HG02852 (cell line): ENCODE measurements around the gene PCSK5.
"Not testable (repeated sequence)": the region's sequence is repeated elsewhere in the genome, so short reads cannot be mapped to it uniquely, and the experiment has no call there.

ENCODE experiments used
- ATAC-seq: cut with Tn5 transposase; IDR thresholded peaks from one replicate; pipeline ENCODE4 v1.9.1; 2021; ENCODE audit warnings: mild to moderate bottlenecking, moderate library complexity; ENCODE audit not compliant: unreplicated experiment

Gene PCSK5

DNA sequence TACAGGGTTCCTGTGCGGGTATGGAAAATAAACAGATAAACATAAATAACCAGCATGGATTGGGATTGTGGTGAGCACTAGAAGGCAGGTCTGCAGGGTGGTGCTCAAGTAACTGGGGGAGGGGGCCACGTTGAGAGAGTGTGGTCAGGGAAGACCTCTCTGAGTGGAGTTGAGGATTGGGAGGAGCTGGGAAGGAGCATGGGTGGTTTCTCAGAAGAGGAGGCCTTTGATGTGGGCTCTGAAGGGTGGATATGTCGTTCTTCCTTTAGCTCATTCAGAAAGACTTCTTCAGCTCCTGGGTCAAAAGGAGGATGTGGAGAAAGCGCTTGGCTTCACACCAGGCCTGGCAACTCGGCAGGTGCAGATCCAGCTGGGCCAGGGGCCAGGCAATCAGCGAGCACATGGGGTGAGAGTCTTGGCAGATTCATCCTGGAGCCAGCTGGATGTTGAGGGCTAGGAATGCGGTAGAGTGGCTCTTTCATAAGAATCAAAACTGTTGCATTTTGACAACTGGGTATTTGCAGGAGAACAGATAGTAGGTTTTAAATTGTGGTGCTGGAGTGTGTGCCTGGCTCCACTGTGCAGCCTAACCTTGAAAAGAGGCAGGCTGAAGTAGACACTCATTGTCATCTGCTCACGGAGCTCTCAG lies 71.7 kb downstream of the PCSK5 start:
- ATAC-seq, result no peak

GRCh38 chr9:75962662-75963036 lies 72.2 kb downstream of the PCSK5 start:
- ATAC-seq, result no peak

DNA sequence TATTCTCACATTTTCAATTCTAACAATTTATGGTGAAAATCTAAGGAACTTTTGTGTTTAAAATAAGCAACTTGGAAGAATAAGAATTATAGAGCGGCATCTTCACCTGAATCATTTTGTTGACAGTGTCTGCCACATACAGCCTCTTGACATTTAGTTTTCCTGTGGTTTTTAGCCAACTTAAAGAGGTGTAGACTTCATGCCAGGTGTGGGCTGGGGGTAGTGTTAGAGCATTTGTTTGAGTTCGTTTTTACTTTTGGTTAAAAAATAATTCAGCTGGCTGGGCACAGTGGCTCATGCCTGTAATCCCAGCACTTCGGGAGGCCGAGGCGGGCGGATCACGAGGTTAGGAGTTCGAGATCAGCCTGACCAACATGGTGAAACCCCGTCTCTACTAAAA lies 72.8 kb downstream of the PCSK5 start:
- not testable (repeated sequence) for ATAC-seq

DNA sequence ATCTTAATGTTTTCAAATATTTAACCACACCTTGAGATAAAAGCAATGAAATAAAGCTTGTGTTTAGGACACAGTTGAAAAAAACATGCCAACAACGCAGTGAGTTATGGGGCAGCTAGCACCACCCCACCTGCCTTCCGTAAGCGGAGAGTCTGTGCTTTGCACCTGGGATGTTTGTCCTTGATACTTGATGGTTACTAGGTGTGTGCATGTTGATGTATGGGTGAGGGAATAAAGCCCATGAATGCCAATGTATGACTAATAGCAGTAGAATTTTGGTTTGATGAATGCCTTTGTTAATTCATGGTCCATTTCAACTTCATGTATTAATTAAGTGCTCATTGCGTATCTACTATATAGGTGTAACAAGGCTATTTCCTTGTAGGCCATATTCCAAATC lies 74.0 kb downstream of the PCSK5 start:
- ATAC-seq, result no peak

GRCh38 chr9:75965231-75965630 lies 74.8 kb downstream of the PCSK5 start:
- no peak for ATAC-seq

- no peak for ATAC-seq
These were observed 77.1 kb downstream of the PCSK5 start for GRCh38 chr9:75967556-75967955.

GRCh38 chr9:75974016-75974766 lies 83.7 kb downstream of the PCSK5 start:
- no peak for ATAC-seq

DNA sequence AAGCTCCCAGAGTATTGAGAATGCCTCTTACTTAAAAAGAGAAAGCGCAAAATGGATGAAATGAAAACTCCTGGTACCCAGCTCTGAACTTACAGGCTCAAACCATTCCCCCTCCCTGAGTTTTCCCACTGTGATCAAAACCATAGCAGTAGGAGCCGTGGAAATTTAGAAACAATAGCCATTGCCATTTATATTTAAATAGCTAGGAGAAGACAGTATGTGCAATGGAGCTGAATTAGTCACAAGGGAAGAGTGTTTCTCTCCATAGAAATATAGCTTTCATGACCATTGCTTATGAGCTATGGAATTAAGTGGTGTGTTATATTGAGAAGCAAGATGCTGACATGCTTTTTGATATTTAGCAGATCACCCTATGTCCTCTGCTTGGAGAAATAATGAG lies 84.6 kb downstream of the PCSK5 start:
- ATAC-seq, result no peak

DNA sequence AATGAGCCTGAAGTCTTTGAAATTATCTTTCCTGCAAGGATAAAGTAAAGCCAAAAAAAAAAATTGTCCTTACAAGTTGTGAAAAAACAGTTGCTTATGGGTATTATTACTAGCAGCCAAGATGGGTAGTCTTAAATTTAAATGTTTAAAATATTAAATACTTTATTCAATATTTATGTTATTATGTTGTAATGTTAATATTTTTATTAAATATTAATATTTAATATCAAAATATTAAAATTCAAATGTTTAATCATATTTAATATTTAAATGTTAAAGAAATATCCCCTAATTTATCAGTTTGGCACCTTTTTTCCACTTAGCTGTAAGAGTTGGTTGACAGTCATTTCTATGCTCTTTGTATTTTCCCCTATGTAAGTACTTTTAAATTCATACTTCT lies 86.1 kb downstream of the PCSK5 start:
- ATAC-seq, result no peak

GRCh38 chr9:75979362-75979761 lies 88.9 kb downstream of the PCSK5 start:
- no peak for ATAC-seq

DNA sequence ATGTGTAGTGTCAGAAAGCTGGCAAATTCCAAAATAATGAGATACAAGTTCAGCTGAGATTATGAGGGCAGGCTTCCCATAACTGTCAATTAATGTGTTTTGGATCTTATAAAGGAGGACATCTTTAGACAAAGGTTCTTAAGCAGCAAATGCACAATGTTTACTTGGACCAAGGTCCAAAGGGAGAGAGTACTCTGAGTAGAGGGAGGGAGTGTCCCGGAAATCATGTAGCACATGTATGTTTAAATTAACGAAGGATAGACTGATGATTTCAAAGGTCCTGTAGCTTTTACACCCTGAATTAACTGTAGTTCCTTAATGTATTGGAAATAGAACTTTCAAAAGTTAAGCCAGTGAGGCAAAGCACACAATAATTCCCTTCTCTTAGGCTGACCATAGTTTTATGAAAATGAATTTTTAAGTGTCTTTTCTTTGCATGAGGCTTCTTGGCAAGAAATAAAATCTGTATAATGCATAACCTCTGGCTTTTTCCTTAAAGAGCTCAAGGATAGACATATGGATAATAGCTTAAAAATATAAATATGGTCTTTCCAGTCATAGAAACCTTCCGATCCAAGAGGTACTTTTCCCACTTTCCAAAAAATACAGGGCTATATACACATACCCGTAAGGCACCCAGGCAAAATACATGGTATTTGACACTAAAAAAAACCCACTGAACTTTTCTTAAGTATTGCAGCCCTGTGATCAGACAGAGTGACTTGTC lies 93.0 kb downstream of the PCSK5 start:
- ATAC-seq, result no peak

GRCh38 chr9:75985515-75985914 lies 95.0 kb downstream of the PCSK5 start:
- no peak for ATAC-seq

- no peak for ATAC-seq
These were observed 98.2 kb downstream of the PCSK5 start for GRCh38 chr9:75988663-75989062.

DNA sequence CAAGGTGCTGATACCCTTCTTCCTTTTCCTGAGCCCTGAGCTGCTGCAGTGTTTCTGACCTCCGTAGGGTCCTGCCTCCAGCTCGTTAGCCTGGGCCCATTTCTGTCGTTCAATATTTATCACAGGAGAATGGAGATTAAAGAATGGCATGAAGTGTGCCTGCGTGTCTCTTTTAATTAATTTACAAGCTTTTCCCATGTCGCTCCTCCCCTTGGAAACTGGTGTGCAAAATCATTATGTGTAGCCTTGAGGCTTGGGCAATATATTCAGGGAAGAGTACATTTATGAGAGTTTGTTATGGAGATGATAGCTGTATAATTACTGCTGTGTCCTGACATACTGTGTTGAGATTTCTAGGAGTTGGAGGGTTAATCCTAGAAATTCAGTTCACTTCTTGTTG lies 99.7 kb downstream of the PCSK5 start:
- no peak for ATAC-seq

DNA sequence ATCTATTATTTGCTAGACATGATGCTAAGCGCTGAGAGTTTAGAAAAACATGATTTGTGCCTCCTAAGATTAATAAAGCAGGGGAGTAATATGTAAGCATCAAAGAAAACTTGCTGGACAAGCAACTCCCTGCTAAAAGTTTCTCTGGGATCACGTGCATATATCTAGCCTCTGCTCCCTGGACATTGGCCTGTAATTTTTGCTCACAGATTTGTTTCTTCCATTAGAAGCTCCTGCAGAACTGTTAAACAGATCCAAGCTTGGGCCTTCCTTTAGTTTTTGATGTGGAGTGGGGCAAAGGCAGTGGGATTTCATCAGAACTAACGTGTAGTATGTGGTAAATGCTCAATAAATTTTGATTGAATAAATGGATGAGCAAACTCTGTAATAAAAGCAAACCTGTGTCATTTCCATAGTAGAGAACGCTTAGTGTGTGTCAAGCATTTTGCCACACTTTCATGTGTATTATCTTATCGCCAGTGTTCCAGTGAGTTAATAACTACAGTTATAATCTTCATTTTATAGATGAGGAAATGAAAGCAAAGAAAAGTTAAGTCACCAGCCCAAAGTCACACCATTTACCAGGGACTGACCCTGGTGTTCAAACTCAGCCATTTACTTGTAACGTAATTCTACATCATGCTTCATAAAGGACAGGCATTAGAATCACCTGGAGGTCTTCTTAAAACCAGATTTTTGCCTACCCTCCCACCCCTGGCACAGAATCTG lies 100.3 kb downstream of the PCSK5 start:
- no peak for ATAC-seq

DNA sequence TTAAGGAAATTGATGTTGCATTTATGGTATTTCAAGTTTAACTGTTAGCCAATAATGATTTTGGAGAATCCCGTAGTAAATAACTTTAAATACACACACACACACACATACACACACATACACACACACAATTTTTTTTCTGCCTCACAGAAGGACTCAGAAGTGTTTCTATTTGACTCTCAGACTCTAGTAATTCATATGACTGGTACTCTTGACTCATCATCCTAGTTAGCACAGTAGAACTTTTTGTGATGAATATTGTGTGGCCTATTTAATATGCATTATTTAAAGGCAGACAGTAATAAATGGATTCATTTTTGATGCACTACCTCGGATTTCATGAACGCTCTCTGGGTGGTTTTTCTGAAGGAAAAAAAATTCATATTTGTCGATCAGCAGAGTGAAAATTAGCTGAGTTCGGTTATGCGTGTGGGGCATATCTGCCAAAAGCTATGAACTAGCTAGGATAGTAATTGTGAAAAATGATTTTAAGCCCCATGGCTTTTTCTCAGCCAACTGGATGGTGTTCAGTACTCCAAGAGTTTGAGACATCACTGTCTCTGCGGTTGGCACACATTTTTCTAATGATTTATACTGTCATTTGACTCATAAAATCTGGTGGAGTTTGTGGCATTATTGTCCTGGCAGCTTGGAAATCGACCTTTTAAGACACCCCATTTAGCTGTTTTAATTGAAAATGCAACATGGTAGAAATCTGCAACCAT lies 102.2 kb downstream of the PCSK5 start:
- ATAC-seq, result no peak

DNA sequence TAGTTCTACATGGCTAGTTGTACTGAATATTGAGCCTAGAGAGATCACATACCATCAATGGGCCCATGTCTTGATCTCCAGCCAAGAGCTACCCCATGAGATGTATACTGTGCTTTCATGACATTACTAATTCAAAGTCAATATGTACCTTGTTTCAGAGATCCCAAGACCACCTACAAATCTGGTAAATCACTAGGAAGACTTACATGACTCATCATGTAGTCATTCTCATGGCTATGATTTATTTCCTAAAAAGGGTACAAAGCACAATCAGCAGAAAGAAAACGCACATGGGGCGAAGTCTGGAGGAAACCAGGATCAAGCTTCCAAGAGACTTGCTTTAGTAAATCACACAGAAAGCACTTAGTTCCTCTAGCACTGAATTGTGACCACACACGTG lies 103.0 kb downstream of the PCSK5 start:
- ATAC-seq, result no peak

DNA sequence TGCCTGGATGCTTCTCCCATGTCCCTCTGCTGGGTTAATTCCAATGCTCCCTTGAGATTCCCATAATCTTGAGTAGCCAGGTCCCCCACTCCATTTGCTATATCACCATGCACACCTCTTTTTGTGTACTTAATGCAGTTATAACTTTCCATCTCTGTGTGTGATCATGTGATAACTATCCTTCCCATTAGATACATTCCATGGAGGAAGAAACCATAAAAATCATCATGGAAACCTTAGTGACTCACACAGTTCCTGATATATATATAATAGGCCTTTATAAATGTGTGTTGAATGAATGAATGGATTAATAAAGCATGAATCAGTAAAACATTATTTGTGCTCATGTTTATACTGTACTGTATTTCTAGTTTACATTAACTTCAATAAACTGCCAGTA lies 104.6 kb downstream of the PCSK5 start:
- no peak for ATAC-seq

- no peak for ATAC-seq
These were observed 106.3 kb downstream of the PCSK5 start for GRCh38 chr9:75996726-75997125.

- no peak for ATAC-seq
These were observed 106.7 kb downstream of the PCSK5 start for GRCh38 chr9:75997206-75997605.
